ACHN (cell line): ENCODE results near the gene DDX18.

Experiments used
- DNase-seq: peaks from one replicate; pipeline ENCODE4 v3.0.0-alpha.2; 2015
- in situ Hi-C: cut with HindIII; loops from 2 replicates; pipeline ENCODE4 v1.10.0; 2017; ENCODE audit warnings: low sequenced_read_pairs, low pct_ligation_motif_present, low pct_unique_long_range_greater_than_20kb

Gene DDX18

GRCh38 chr2:117832332-117832731 lies 17.8 kb downstream of the DDX18 start:
- in situ Hi-C loops = no loop called here
- no peak for DNase-seq

- in situ Hi-C loops = no loop called here
- DNase-seq = peak; percentile 65
Observed at GRCh38 chr2:117832905-117833613, 18.6 kb downstream of the DDX18 start.

- DNase-seq = no peak
- in situ Hi-C loops = no loop called here
Observed at GRCh38 chr2:117833911-117834310, 19.4 kb downstream of the DDX18 start.

GRCh38 chr2:117834992-117835391 lies 20.5 kb downstream of the DDX18 start:
- DNase-seq = no peak
- in situ Hi-C loops = no loop called here

GRCh38 chr2:117835990-117836760 lies 21.7 kb downstream of the DDX18 start:
- DNase-seq = peak; percentile 67

GRCh38 chr2:117845304-117845703 lies 30.8 kb downstream of the DDX18 start:
- in situ Hi-C loops = no loop called here
- no peak for DNase-seq

More at GRCh38 chr2:117835990-117836760, 21.7 kb downstream of the DDX18 start:
- in situ Hi-C loops = no loop called here

GRCh38 chr2:117850015-117850414 lies 35.5 kb downstream of the DDX18 start:
- DNase-seq = no peak
- in situ Hi-C loops = no loop called here

GRCh38 chr2:117850461-117850860 lies 36.0 kb downstream of the DDX18 start:
- no peak for DNase-seq
- in situ Hi-C loops = no loop called here

- DNase-seq = no peak
- in situ Hi-C loops = no loop called here
Observed at GRCh38 chr2:117851969-117852368, 37.5 kb downstream of the DDX18 start.

GRCh38 chr2:117853316-117853715 lies 38.8 kb downstream of the DDX18 start:
- in situ Hi-C loops = no loop called here
- DNase-seq = no peak

GRCh38 chr2:117853873-117854272 lies 39.4 kb downstream of the DDX18 start:
- in situ Hi-C loops = no loop called here
- DNase-seq = no peak

- no peak for DNase-seq
- in situ Hi-C loops = no loop called here
Observed at GRCh38 chr2:117854610-117855009, 40.1 kb downstream of the DDX18 start.

GRCh38 chr2:117855886-117856285 lies 41.4 kb downstream of the DDX18 start:
- in situ Hi-C loops = no loop called here
- peak; percentile 42 for DNase-seq

GRCh38 chr2:117856415-117857210 lies 42.1 kb downstream of the DDX18 start:
- in situ Hi-C loops = no loop called here
- DNase-seq = peak; percentile 95

- in situ Hi-C loops = no loop called here
- DNase-seq = no peak
Observed at GRCh38 chr2:117858336-117858735, 43.8 kb downstream of the DDX18 start.

- no peak for DNase-seq
- in situ Hi-C loops = no loop called here
Observed at GRCh38 chr2:117858892-117859531, 44.5 kb downstream of the DDX18 start.

- DNase-seq = no peak
- in situ Hi-C loops = no loop called here
Observed at GRCh38 chr2:117859532-117859911, 45.0 kb downstream of the DDX18 start.

GRCh38 chr2:117859924-117860647 lies 45.6 kb downstream of the DDX18 start:
- DNase-seq = no peak
- in situ Hi-C loops = no loop called here
